ENCODE results near the gene RNF213.
"Not testable (repeated sequence)": the region's sequence is repeated elsewhere in the genome, so short reads cannot be mapped to it uniquely, and the experiment has no call there.

The RNF213 gene

DNA sequence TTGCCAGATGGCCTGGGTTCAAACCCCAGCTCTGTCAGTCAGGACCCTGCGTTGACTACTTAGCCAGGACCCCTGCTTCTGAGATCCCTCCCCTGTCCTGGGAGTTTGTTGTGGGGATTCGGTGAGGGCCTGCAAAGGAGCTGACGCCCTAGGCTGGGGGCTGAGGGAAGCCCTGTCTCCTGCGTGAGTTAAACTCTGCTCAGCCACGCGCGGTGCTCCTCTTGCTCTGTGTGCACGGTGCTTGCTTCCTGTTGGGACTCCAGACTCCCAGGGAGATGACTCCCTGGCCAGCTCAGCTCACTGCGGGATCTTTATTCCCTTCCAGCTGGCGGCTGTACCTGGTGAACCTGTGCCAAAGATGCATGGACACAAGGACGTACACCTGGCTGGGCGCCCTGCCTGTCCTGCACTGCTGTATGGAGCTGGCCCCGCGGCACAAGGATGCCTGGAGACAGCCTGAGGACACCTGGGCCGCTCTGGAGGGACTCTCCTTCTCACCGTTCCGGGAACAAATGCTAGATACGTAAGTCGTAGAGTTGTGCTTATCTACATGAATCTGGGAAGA lies 37.4 kb downstream of the RNF213 start:
- DNase-seq = no peak

- not testable (repeated sequence) for DNase-seq
Measured at GRCh38 chr17:80299350-80300100, 38.9 kb downstream of the RNF213 start.

- DNase-seq = not testable (repeated sequence)
Measured at GRCh38 chr17:80300756-80301155, 40.1 kb downstream of the RNF213 start.

DNA sequence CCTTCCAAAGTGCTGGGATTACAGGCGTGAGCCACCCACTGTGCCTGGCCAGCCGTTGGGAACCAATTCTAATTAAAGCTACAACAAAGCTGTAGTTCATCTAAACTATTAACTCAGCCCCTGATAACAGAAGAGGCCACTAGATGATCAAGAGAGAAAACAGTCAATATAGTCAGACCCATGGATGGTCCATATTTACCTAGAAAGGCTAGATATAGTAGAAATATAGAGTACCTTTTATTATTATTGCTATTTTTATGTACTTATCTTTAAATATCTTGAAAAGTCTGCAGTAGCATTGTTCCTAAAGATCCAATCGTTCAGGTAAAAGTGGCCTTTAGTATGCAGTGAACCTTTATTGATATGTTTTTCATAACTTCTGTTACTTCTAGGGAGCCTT lies 43.2 kb downstream of the RNF213 start:
- DNase-seq = no peak

- DNase-seq = no peak
Measured at GRCh38 chr17:80307994-80308691, 47.5 kb downstream of the RNF213 start.

DNA sequence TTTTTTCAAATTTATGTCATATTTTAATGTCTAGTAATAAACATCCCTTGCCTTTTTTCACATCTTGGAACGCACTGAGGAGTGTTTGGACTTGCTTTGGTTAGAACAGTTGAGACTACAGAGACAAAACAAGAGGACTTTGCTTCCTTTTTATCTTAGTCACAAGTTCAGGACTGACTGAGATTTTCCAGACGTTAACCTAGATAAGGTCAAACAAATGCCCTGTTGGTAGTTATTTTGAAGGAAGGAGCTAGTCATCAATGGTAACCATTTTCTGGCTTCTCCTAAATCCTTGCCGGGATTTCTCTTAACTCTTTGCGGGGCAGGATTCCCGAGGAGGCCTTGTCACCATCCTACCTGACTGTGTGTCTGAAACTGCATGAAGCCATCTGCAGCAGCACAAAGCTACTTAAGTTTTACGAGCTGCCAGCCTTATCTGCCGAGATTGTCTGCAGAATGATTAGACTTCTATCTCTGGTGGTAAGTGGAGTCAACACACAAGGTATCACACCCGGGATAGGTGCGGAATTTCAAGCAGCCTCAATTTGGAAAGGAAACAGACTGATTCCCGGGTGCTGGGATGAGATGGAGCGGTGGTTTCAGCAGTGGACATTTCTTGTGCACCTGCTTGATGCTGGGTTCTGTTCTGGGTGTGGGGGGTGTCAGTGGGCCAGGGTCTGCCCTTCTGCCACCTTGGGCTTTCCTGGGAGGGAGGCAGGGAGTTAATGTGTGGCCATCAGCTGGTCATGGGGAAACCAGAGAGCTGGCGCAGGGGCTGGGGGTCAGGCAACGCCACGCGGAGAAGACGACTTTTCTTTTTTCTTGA lies 48.3 kb downstream of the RNF213 start:
- no peak for DNase-seq

DNA sequence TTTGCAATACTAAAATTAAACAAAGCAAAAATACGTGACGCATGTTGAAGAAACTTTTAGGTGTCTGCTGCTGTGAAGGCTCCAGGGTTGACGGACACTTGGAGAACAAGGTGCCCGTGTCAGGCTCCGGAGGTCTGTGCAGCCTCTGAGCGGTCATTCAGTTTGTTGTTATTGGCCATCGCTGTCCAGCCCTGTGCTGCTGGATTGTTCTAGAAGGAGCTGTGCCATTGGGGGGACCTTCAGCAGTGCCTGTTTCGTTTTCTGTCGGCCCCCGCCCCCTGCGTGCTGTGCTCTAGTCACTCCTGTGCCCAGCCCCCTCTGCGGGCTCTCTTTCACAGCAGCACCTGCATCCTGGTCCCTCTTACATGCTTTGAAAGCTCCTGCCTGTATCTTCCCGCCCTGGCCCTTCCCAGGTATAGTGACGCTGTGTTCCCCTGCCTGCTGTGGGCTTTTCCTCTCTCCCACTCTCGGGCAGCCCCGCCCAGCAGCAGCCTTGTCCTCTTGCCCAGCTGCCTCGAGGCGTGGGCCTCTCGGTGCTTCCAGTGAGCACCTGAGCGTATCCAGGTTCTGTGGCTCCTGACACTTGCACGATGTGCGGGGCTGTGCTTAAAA lies 50.7 kb downstream of the RNF213 start:
- DNase-seq = no peak

- no peak for DNase-seq
Measured at GRCh38 chr17:80312621-80313135, 52.0 kb downstream of the RNF213 start.

DNA sequence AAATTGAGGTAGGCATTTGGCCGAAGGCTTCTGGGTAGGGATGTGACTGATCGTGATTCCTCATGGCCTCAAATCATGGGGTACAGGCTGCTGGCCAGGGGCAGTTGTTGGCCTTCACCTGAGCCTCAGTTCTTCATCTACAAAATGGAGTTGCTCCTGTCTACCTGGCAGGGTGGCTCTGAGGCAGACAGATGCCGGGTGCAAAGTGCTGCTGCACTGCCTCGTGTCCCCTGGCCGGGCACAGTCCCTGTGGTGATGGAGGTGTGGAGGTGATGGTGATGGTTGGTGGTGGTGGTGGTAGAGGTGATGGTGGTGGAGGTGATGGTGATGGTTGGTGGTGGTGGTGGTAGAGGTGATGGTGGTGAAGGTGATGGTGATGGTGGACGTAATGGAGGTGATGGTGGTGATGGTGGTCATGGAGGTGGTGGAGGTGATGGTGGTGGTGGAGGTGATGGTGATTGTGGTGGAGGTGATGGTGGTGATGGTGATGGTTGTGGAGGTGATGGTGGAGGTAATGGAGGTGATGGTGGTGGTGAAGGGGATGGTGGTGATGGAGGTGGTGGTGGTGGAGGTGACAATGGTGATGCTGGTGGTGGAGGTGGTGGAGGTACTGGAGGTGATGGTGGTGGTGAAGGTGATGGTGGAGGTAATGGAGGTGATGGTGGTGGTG lies 52.6 kb downstream of the RNF213 start:
- no peak for DNase-seq

- not testable (repeated sequence) for DNase-seq
Measured at GRCh38 chr17:80313946-80314345, 53.3 kb downstream of the RNF213 start.

DNA sequence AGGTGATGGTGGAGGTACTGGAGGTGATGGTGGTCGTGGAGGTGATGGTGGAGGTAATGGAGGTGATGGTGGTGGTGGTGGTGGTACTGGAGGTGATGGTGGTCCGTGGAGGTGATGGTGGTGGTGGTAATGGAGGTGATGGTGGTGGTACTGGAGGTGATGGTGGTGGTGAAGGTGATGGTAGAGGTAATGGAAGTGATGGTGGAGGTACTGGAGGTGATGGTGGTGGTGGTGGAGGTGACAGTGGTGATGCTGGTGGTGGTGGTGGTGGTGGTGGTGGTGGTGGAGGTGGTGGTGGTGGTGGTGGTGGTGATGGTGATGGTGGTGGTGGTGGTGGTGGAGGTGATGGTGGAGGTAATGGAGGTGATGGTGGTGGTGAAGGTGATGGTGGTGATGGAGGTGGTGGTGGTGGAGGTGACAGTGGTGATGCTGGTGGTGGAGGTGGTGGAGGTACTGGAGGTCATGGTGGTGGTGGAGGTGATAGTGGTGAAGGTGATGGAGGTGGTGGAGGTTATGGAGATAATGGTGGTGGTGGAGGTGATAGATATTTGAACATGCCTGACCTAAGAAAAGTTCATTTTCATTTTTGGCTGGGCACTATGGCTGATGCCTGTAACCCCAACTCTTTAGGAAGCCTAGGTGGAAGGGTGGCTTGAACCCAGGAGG lies 55.0 kb downstream of the RNF213 start:
- DNase-seq = no peak

DNA sequence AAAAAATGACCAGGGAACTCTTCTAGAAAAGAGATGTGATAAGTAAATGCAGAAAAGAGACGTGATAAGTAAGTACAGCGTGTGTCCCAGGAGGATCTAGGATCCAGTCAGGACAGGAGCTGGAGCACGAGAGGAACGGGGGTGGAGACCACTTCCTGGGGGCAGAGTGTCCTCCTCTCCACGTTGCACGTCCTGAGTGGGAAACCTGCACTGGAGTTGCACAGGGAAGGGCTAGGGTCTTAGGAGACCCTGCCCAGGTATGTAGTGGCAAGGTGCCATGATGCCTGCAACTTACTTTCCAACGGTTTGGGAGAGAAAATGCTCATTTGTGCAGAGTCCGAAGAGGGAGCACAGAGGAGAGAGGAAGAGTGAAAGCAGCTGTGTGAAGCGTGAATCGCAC lies 55.8 kb downstream of the RNF213 start:
- DNase-seq = no peak

GRCh38 chr17:80316927-80317705 lies 56.5 kb downstream of the RNF213 start:
- DNase-seq = no peak

GRCh38 chr17:80317706-80317980 lies 57.0 kb downstream of the RNF213 start:
- no peak for DNase-seq

DNA sequence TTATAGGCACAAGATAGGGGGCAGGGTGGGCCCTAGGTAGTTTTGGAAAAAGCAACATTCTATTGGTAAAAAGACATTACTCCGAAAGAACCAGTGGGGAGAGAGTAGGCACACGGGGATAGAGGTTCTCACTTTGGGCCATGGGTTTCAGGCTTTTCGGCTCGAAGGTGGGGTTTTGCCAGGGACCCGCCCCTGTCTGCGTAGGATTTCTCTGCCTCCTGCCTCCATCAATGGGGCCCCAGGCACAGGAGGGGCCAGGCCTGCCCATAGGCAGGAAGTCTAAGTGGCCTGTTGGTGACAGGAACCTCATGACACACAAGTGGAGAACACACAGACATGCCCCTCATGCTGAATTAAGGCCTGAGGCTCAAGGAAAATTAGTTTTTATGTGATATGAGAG lies 57.5 kb downstream of the RNF213 start:
- DNase-seq = no peak

DNA sequence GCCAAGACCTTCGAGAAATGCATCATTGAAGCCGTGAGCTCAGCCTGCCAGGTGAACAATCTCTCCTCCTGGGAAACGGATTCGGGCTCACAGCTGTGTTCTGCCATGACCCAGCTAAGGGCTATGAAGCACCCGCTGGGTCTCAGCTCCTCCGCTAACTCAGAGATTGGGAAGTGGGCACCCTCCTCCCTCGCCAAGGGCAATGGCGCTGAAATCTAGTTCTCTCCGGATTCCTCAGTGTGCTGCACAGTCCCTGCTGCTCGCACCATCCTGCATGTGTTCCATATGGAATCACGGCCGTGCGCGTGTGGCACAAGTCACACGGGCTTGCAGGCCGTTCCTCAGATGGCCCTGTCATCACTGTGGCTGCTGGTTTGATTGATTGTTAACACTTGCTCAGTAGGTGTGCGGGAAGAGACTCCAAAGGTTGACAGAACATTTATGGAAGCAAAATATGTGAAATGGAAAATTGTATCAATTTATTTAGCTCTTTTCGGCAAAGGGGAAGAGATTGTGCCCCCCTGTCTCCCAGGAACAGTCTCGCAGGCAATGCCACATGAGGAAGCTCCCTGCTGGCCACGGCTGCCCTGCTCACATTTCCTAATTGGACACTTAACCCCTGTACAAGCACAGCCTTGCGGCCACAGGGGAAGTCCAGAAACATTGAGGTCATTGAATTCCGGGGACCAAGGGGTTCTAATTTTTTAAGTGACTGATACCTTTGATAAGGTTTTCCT lies 58.8 kb downstream of the RNF213 start:
- DNase-seq = no peak

DNA sequence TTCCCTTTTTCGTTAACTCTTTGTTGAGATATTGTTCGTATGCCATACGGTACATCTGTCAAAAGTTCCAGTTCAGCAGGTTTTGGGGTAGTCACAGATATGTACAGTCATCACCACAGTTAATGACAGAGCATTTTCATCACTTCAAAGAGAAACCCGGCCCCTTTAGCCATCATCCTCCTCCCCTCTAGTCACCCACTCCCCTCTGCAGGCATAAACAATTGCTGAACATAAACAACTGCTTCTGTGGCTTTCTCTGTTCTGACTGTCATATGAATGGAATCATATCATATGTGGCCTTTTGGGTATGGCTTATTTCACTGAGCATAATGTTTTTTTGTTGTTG lies 59.3 kb downstream of the RNF213 start:
- DNase-seq = no peak

DNA sequence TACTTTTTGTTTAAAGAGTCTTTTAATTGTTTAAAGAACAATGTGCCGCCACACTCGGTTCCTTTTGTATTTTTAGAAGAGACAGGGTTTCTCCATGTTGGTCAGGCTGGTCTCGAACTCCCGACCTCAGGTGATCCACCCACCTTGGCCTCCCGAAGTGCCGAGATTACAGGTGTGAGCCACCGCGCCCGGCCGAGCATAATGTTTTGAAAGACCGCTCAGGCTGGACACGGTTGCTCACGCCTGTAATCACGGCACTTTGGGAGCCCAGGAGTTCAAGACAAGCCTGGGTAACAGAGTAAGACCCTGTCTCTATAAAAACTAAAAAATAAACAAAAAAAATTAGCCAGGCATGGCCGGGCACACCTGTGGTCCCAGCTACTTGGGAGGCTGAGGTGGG lies 59.8 kb downstream of the RNF213 start:
- DNase-seq = no peak

GRCh38 chr17:80322864-80323263 lies 62.2 kb downstream of the RNF213 start:
- no peak for DNase-seq

DNA sequence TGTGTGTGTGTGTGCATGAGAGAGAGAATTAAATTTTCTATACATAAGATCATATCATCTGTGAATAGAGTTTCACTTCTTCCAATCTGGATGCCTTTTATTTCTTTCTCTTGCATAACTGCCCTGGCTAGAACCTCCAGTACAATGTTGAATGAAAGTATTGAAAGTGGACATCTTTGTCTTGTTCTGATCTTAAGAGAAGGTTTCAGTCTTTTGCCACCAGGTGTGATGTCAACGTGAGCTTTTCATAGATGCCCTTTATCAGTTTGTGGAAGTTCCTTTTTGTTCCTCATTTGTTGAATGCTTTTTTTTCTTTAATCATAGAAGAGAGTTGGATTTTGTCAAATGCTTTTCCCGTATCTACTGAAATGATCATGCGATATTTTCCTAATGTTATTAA lies 63.3 kb downstream of the RNF213 start:
- no peak for DNase-seq

Data from activated CD8-positive, alpha-beta memory T cell treated with anti-CD3 and anti-CD28 coated beads, Interleukin-2, amount 50 U/mL, for 4 hours (primary cell).